Measurements from ENCODE around the gene SRP14.

DNA sequence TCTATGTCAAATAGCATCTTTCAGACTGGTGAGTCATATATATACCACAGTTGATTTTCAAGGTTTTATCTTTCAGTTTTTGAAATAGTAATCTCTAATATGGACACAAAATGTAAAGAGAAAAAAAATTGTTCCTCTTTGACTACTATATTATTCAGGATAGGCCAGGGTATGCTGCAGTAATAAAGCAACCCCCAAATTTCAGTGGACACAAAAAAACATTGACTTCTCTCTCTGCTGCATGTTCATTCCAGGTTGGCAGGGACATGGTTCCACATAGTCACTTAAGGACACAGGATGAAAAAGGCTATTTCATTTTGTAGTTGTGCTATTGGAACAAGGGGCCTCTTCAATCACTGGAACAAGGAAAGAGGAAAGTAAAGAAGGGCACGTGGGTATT lies 41.1 kb upstream of the SRP14 start:
- no peak for TF ChIP-seq POLR2AphosphoS5 (IDR thresholded peaks at IDR 0.05; ENCODE audit: low read depth, low read length)
- TF ChIP-seq POLR2A (IDR thresholded peaks at IDR 0.05; ENCODE audit: low read depth, low read length) = no peak
